Right ventricle myocardium superior (tissue), 1 donor: Measurements from ENCODE around the gene ATXN1. TPM values are rescaled to one million over a fixed set of nuclear protein-coding genes. Genes with fewer than 3 reads are reported as not detected.

Experiments used
- ATAC-seq: fragments of 200-7000 bp; cut with Tn5 transposase; one replicate; pipeline ENCODE4 v1.9.1; 2020; ENCODE audit warnings: mild to moderate bottlenecking; ENCODE audit not compliant: poor library complexity
- DNase-seq: peaks from one replicate; pipeline ENCODE4 v3.0.0-alpha.2; 2020
- intact Hi-C: fragments of 100-400 bp; cut with DNase I; formaldehyde crosslinking; loops from one replicate; pipeline ENCODE4 v1.11.2; 2022
- total RNA-seq: library from RNA; stranded (reverse); fragmentation: NEBNext Ultra II Directional; extraction: Animal tissue kit (Norgen Biotek cat#: 25700); gene quantifications from one replicate; pipeline ENCODE4 v1.2.1, GENCODE V29; 2021
- donor health status: DM: no; HTN: yes; CAD: no; lungs with severe emphysema.

ATXN1 gene
- total RNA-seq, 1 donor from 2014 or later = 36.1 TPM

GRCh38 chr6:16322666-16323312, 438.5 kb downstream of the ATXN1 start:
- peak; percentile 70 for ATAC-seq
- intact Hi-C loops = no loop called here
- peak; percentile 74 for DNase-seq

GRCh38 chr6:16321826-16322225, 439.4 kb downstream of the ATXN1 start:
- intact Hi-C loops = no loop called here
- no peak for DNase-seq
- ATAC-seq = no peak

GRCh38 chr6:16321341-16321710, 439.9 kb downstream of the ATXN1 start:
- intact Hi-C loops = no loop called here
- ATAC-seq = no peak

GRCh38 chr6:16320533-16321340, 440.5 kb downstream of the ATXN1 start:
- DNase-seq (no peak), ATAC-seq (peak; percentile 47)
- intact Hi-C loops = no loop called here

More at GRCh38 chr6:16321341-16321710, 439.9 kb downstream of the ATXN1 start:
- no peak for DNase-seq

- DNase-seq (peak; percentile 78), ATAC-seq (peak; percentile 85)
- intact Hi-C loops = no loop called here
These were observed 441.3 kb downstream of the ATXN1 start for GRCh38 chr6:16319813-16320532.

- intact Hi-C loops = no loop called here
- no peak for ATAC-seq
- DNase-seq = no peak
These were observed 442.1 kb downstream of the ATXN1 start for GRCh38 chr6:16318953-16319720.

GRCh38 chr6:16318538-16318937, 442.7 kb downstream of the ATXN1 start:
- intact Hi-C loops = no loop called here
- ATAC-seq (no peak), DNase-seq (no peak)

- DNase-seq = no peak
- ATAC-seq = no peak
- intact Hi-C loops = no loop called here
These were observed 444.5 kb downstream of the ATXN1 start for GRCh38 chr6:16316741-16317251.

GRCh38 chr6:16314296-16314695, 447.0 kb downstream of the ATXN1 start:
- ATAC-seq (no peak), DNase-seq (no peak)
- intact Hi-C loops = no loop called here

- DNase-seq = no peak
- intact Hi-C loops = no loop called here
- ATAC-seq = no peak
These were observed 447.5 kb downstream of the ATXN1 start for GRCh38 chr6:16313732-16314131.

- intact Hi-C loops = no loop called here
- DNase-seq (no peak), ATAC-seq (no peak)
These were observed 449.5 kb downstream of the ATXN1 start for GRCh38 chr6:16311763-16312162.

GRCh38 chr6:16306334-16306733, 454.9 kb downstream of the ATXN1 start:
- ATAC-seq = no peak
- intact Hi-C loops = no loop called here

GRCh38 chr6:16305788-16306187, 455.5 kb downstream of the ATXN1 start:
- intact Hi-C loops = no loop called here
- ATAC-seq (peak; percentile 11), DNase-seq (no peak)

More at GRCh38 chr6:16306334-16306733, 454.9 kb downstream of the ATXN1 start:
- DNase-seq = no peak

- DNase-seq = no peak
- ATAC-seq = no peak
- intact Hi-C loops = no loop called here
These were observed 456.0 kb downstream of the ATXN1 start for GRCh38 chr6:16305246-16305725.

- no peak for DNase-seq
- intact Hi-C loops = no loop called here
- peak; percentile 19 for ATAC-seq
These were observed 458.3 kb downstream of the ATXN1 start for GRCh38 chr6:16302721-16303552.

- no peak for DNase-seq
- intact Hi-C loops = no loop called here
- no peak for ATAC-seq
These were observed 459.7 kb downstream of the ATXN1 start for GRCh38 chr6:16301511-16301910.

- no peak for ATAC-seq
- intact Hi-C loops = no loop called here
- DNase-seq = no peak
These were observed 461.4 kb downstream of the ATXN1 start for GRCh38 chr6:16299861-16300260.
